Measurements from ENCODE around the gene MIAT. TPM values are rescaled to one million over a fixed set of nuclear protein-coding genes. Genes with fewer than 3 reads are reported as not detected.

The MIAT gene
- total and polyA plus RNA-seq, 9 of the 15 experiments (the other 6 are each of a cell fraction or from before 2014, with no cell fraction given), result 0.03 to 0.93 (median 0.34) TPM

DNA sequence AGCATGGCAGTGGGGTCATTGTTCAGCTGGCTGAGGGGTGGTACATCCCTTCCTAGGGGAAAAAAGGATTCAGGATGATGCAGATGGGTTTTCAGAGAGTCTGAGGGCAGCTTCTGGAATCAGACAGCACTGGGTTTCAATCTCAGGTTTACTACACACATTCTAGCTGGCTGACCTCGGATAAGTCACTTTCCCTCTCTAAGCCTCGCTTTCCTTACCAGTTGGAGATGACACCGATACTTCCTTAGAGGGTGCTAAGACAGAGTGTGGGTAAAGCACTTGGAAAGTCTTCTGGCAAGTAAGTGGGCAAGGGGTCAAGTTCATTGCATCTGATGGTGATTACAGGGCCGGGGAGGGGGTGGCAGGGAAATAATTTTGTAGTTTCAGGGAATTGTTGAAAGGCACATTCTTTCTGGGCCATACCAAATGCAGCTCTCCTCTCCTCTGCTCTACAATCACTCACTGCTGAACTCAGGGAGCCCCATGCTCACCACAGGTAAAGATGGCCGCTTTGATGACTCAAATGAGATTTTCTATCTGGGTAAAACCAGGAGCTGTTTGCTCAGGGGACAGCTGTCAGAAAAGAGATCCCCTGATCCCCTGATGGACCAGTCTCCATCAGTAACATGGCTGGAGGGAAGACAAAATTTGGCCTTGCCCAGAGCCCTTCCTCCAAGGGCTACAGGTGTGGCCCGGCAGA lies 6.5 kb upstream of the MIAT start:
- H2AFZ ChIP-seq (ENCODE audit: low read depth, low read length), result no peak overlapping the region
- POLR2A ChIA-PET, result interaction anchor here (1.1 kb wide), 1 partner anchor 9 kb away, joined by 5 read pairs; no protein-coding TSS in a partner anchor
- CTCF ChIA-PET (ENCODE audit: low intra/inter-chr PET ratio), result no interaction called here
- ATAC-seq, result no peak
- no TSS peak for BruUV-seq (replicated peaks)
- WGBS (ENCODE audit: insufficient coverage, low coverage, missing lambda C conversion rate), result 24% methylated on average over 6 of the region's 6 CpGs
- TF ChIP-seq ZKSCAN8 (CRISPR knock-in tag; IDR thresholded peaks at IDR 0.05) (no peak), YY1 (IDR thresholded peaks at IDR 0.05; ENCODE audit: borderline replicate concordance in 1 of 3, control insufficient read depth in 1 of 3, extremely low read depth in 1 of 3, insufficient read depth in 3 of 3, insufficient read length in 1 of 3, insufficient replicate concordance in 2 of 3, low read depth in 1 of 3, low read length in 2 of 3) (peak in 1 of 3 experiments; percentile 29)
- TF ChIP-seq, protein P1, sequence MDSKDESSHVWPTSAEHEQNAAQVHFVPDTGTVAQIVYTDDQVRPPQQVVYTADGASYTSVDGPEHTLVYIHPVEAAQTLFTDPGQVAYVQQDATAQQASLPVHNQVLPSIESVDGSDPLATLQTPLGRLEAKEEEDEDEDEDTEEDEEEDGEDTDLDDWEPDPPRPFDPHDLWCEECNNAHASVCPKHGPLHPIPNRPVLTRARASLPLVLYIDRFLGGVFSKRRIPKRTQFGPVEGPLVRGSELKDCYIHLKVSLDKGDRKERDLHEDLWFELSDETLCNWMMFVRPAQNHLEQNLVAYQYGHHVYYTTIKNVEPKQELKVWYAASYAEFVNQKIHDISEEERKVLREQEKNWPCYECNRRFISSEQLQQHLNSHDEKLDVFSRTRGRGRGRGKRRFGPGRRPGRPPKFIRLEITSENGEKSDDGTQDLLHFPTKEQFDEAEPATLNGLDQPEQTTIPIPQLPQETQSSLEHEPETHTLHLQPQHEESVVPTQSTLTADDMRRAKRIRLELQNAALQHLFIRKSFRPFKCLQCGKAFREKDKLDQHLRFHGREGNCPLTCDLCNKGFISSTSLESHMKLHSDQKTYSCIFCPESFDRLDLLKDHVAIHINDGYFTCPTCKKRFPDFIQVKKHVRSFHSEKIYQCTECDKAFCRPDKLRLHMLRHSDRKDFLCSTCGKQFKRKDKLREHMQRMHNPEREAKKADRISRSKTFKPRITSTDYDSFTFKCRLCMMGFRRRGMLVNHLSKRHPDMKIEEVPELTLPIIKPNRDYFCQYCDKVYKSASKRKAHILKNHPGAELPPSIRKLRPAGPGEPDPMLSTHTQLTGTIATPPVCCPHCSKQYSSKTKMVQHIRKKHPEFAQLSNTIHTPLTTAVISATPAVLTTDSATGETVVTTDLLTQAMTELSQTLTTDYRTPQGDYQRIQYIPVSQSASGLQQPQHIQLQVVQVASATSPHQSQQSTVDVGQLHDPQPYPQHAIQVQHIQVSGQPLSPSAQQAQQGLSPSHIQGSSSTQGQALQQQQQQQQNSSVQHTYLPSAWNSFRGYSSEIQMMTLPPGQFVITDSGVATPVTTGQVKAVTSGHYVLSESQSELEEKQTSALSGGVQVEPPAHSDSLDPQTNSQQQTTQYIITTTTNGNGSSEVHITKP (IDR thresholded peaks at IDR 0.05; ENCODE audit: partially characterized antibody), result peak; percentile 65
- H3K9me1 ChIP-seq (ENCODE audit: control insufficient read depth, insufficient read depth, low read length), result no peaks in the 10 kb centered on the region
- no peak overlapping the region for H3K9ac ChIP-seq (ENCODE audit: insufficient read depth in 1 of 2, low read depth in 2 of 2, low read length in 2 of 2)
- no peak overlapping the region for H3K27ac ChIP-seq (ENCODE audit: extremely low read depth, low read depth, low read length)
- FAIRE-seq, result no peak
- H3K4me2 ChIP-seq (ENCODE audit: insufficient read depth, low read length), result no peak overlapping the region
- intact Hi-C loops (cut with micrococcal nuclease) (no loop called here), in situ Hi-C loops (cut with MboI) (no loop called here)
- no peaks in the 10 kb centered on the region for H3K27me3 ChIP-seq (ENCODE audit: control insufficient read depth in 2 of 2, insufficient read depth in 2 of 2, low read length in 2 of 2)
- no peaks in the 10 kb centered on the region for H3K9me3 ChIP-seq (replicated peaks; ENCODE audit: control insufficient read depth, insufficient read depth, low read depth, low read length)
- H4K20me1 ChIP-seq (replicated peaks; ENCODE audit: control insufficient read depth, insufficient read depth, low read length), result no peaks in the 10 kb centered on the region
- DNase-seq (ENCODE audit: extremely low read depth in 1 of 4, low spot score in 3 of 4), result peak in 1 of 4 experiments; percentile 23
- H3K36me3 ChIP-seq (ENCODE audit: control insufficient read depth, insufficient read depth, low read length), result no peaks in the 10 kb centered on the region
- H3K4me3 ChIP-seq, result no peak overlapping the region
- peaks cover 0 to 11% of the 10 kb centered on the region in 2 experiments; a peak in 4 of 5 replicates for H3K4me1 ChIP-seq (replicated peaks in 1 of 2; ENCODE audit: control insufficient read depth in 2 of 2, insufficient read depth in 2 of 2, low read length in 2 of 2)
- H3K79me2 ChIP-seq (ENCODE audit: control insufficient read depth, insufficient read depth, low read length), result no peaks in the 10 kb centered on the region
